Measurements from ENCODE around the gene FGFBP2.

Gene FGFBP2

DNA sequence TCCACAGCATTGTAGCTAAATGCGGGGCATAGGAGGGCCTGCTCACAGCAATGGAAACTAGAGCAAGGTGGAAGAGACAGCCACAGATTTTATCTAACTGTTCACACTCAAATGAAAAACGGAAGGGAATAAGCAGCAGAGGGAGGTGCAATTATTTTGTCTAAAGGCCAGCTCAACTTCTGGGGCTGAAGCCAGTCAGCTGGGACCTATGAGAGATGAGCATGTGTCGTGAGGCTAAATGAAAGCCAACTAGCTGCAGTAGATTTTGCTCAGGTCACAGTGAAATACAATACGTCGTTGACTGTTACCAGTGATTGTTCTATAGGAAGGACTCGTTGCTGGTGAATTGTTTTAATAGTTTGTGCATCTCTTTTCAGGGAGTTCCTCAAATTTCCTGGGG is 26.4 kb upstream of the FGFBP2 start:
- no peaks in the 10 kb centered on the region for H3K27me3 ChIP-seq (replicated peaks in 2 of 5; ENCODE audit: control insufficient read depth in 4 of 5, insufficient read depth in 5 of 5, low read length in 4 of 5)
- no peak for DNase-seq
- no peak overlapping the region for H3K4me3 ChIP-seq (ENCODE audit: control insufficient read depth in 1 of 7, extremely low read depth in 1 of 7, insufficient read depth in 4 of 7, low read depth in 2 of 7, low read length in 6 of 7)
- no peak overlapping the region for H3K27ac ChIP-seq (ENCODE audit: insufficient read depth in 1 of 2, low read depth in 1 of 2, low read length in 2 of 2, poor library complexity in 1 of 2, severe bottlenecking in 2 of 2)
- CTCF ChIA-PET: interaction anchor here (0.7 to 2.6 kb wide), 7 partner anchors 9 to 184 kb away, joined by 3 to 12 read pairs (median 3); no protein-coding TSS in a partner anchor
- H3K9me3 ChIP-seq (ENCODE audit: control extremely low read depth in 1 of 5, control insufficient read depth in 4 of 5, insufficient read depth in 2 of 5, low read depth in 1 of 5, low read length in 4 of 5): no peaks in the 10 kb centered on the region
- H3K36me3 ChIP-seq (ENCODE audit: control insufficient read depth in 4 of 4, insufficient read depth in 4 of 4, low read length in 3 of 4): peaks cover 26 to 88% (median 63%) of the 10 kb centered on the region in 4 experiments
- POLR2A ChIA-PET: no interaction called here
- 84% methylated on average over 2 of the region's 6 CpGs for WGBS (ENCODE audit: insufficient coverage)
- peaks cover 0 to 10% (median 7%) of the 10 kb centered on the region in 4 experiments for H3K4me1 ChIP-seq (ENCODE audit: control extremely low read depth in 1 of 4, control insufficient read depth in 4 of 4, insufficient read depth in 4 of 4, low read length in 3 of 4)

DNA sequence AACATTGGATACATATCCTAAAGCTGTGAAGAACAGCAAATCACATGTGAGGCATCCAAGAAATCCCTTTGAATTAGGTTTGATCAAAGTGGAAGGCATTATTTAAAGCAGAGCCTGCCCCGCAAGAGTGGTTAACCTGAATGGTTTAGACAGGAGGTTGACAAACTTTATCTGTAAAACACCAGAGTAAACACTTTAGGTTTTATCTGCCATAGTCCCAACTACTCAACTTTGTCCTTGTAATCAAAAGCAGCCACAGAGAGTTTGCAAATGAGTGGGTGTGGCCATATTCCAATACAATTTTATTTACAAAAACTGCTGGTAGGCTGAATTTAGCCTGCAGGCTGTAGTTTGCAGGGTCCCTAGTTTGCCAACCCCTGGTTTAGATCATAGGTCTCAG is 25.2 kb upstream of the FGFBP2 start:
- ChIA-PET CTCF (interaction anchor here (0.7 to 2.2 kb wide), 4 partner anchors 106 to 277 kb away, joined by 3 to 7 read pairs (median 3); no protein-coding TSS in a partner anchor), POLR2A (interaction anchor here (0.5 kb wide), 1 partner anchor 34 kb away, joined by 4 read pairs; no protein-coding TSS in a partner anchor)
- DNase-seq: peak in 1 of 3 donors; percentile 7
- H3K36me3 ChIP-seq (ENCODE audit: control insufficient read depth in 4 of 4, insufficient read depth in 4 of 4, low read length in 3 of 4): peaks cover 21 to 88% (median 59%) of the 10 kb centered on the region in 4 experiments
- H3K9me3 ChIP-seq (ENCODE audit: control extremely low read depth in 1 of 5, control insufficient read depth in 4 of 5, insufficient read depth in 2 of 5, low read depth in 1 of 5, low read length in 4 of 5): no peaks in the 10 kb centered on the region
- H3K27me3 ChIP-seq (replicated peaks in 2 of 5; ENCODE audit: control insufficient read depth in 4 of 5, insufficient read depth in 5 of 5, low read length in 4 of 5): no peaks in the 10 kb centered on the region
- no peak overlapping the region for H3K4me3 ChIP-seq (ENCODE audit: control insufficient read depth in 1 of 7, extremely low read depth in 1 of 7, insufficient read depth in 4 of 7, low read depth in 2 of 7, low read length in 6 of 7)
- no peak overlapping the region for H3K27ac ChIP-seq (ENCODE audit: insufficient read depth in 1 of 2, low read depth in 1 of 2, low read length in 2 of 2, poor library complexity in 1 of 2, severe bottlenecking in 2 of 2)
- WGBS (ENCODE audit: insufficient coverage): no CpG with 5 or more reads among the region's 1 CpG
- H3K4me1 ChIP-seq (ENCODE audit: control extremely low read depth in 1 of 4, control insufficient read depth in 4 of 4, insufficient read depth in 4 of 4, low read length in 3 of 4): peaks cover 0 to 10% (median 7%) of the 10 kb centered on the region in 4 experiments

DNA sequence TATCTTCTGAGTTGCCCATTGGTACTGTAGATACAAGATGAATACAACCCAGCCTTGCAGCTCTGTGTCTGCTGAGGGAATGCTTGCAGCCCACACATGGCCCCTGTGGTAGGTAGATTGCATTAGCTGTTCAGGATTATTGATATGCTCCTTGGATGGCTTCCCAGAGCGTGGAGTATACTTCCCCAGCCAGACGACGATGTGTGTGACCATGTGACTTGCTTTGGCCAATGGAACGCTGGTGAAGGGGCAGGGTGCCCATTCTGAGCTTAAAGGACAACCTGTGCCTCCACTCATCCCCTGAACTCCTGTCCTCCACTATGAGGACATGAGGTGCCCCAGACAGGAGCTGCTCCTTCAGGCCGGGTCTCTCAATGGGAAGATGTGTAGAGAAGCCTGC is 23.9 kb upstream of the FGFBP2 start:
- POLR2A ChIA-PET: no interaction called here
- Histone ChIP-seq H3K27me3 (replicated peaks in 2 of 5; ENCODE audit: control insufficient read depth in 4 of 5, insufficient read depth in 5 of 5, low read length in 4 of 5) (no peaks in the 10 kb centered on the region), H3K4me1 (ENCODE audit: control extremely low read depth in 1 of 4, control insufficient read depth in 4 of 4, insufficient read depth in 4 of 4, low read length in 3 of 4) (peaks cover 0 to 1% (median 0%) of the 10 kb centered on the region in 4 experiments), H3K9me3 (ENCODE audit: control extremely low read depth in 1 of 5, control insufficient read depth in 4 of 5, insufficient read depth in 2 of 5, low read depth in 1 of 5, low read length in 4 of 5) (no peaks in the 10 kb centered on the region), H3K27ac (ENCODE audit: insufficient read depth in 1 of 2, low read depth in 1 of 2, low read length in 2 of 2, poor library complexity in 1 of 2, severe bottlenecking in 2 of 2) (no peak overlapping the region), H3K4me3 (ENCODE audit: control insufficient read depth in 1 of 7, extremely low read depth in 1 of 7, insufficient read depth in 4 of 7, low read depth in 2 of 7, low read length in 6 of 7) (no peak overlapping the region), H3K36me3 (ENCODE audit: control insufficient read depth in 4 of 4, insufficient read depth in 4 of 4, low read length in 3 of 4) (peaks cover 23 to 94% (median 66%) of the 10 kb centered on the region in 4 experiments)
- CTCF ChIA-PET: interaction anchor here (1.0 to 2.2 kb wide), 4 partner anchors 12 to 181 kb away, joined by 3 to 7 read pairs (median 4); no protein-coding TSS in a partner anchor
- 65% methylated on average over 4 of the region's 5 CpGs for WGBS (ENCODE audit: insufficient coverage)
- DNase-seq: no peak

DNA sequence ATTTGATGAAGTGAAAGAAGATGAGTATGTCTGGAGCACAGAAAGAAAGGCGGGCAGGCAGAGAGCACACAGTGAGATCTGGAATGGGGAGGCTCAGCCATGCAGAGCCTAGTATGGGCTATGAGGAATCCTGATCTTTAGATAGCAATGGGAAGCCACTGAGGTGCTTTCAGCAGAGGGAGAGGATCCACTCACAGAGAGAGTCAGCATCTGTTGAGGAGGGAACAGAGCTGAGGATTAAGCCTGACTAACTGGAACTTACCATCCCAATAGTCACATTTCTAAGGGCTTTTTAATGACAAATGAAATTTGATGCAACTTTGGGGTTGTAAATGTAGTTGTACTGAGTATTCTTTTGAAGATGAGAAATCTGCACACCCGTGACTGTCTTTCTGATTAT is 20.6 kb upstream of the FGFBP2 start:
- Histone ChIP-seq H3K27ac (ENCODE audit: insufficient read depth in 1 of 2, low read depth in 1 of 2, low read length in 2 of 2, poor library complexity in 1 of 2, severe bottlenecking in 2 of 2) (no peak overlapping the region), H3K4me3 (ENCODE audit: control insufficient read depth in 1 of 7, extremely low read depth in 1 of 7, insufficient read depth in 4 of 7, low read depth in 2 of 7, low read length in 6 of 7) (no peak overlapping the region), H3K4me1 (ENCODE audit: control extremely low read depth in 1 of 4, control insufficient read depth in 4 of 4, insufficient read depth in 4 of 4, low read length in 3 of 4) (no peaks in the 10 kb centered on the region), H3K27me3 (replicated peaks in 2 of 5; ENCODE audit: control insufficient read depth in 4 of 5, insufficient read depth in 5 of 5, low read length in 4 of 5) (no peaks in the 10 kb centered on the region), H3K9me3 (ENCODE audit: control extremely low read depth in 1 of 5, control insufficient read depth in 4 of 5, insufficient read depth in 2 of 5, low read depth in 1 of 5, low read length in 4 of 5) (no peaks in the 10 kb centered on the region), H3K36me3 (ENCODE audit: control insufficient read depth in 4 of 4, insufficient read depth in 4 of 4, low read length in 3 of 4) (peaks cover 19 to 91% (median 59%) of the 10 kb centered on the region in 4 experiments)
- POLR2A ChIA-PET: no interaction called here
- DNase-seq: no peak
- 100% methylated on average over 1 of the region's 2 CpGs for WGBS (ENCODE audit: insufficient coverage)
- CTCF ChIA-PET: interaction anchor here (0.8 to 1.2 kb wide), 3 partner anchors 17 to 176 kb away, joined by 3 read pairs; no protein-coding TSS in a partner anchor

DNA sequence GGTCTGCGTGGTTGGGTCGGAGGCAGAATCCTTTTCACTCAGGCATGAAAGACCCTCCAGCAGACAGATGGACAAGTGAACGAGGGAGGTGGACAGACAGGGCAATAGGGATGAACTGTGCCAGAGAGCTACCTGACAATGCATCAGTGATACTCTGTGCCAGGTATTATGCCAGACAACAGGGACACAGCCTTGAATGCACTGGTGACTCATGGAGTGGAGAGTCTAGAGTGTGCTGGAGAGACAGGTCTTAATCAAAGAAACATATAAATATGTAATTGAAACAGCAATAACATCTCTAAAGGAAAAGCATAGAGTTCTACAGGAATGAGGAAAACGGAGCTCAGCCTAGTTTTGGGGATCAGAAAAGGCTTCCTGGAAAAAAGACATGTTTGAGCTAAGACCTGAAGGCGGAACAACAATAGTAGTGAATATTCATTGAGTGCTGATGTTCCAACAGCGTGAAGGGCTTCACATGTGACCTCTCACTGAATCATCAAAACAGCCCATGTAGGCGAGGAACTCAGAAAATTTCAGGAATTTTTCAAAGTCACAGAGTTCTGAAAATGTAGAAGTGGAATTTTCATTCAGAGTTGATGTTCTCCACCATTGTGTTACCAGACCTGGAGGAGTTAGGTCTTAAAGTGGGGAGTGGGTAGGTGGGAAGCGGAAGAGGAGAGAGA is 20.0 kb upstream of the FGFBP2 start:
- no peak for DNase-seq
- H3K27ac ChIP-seq (ENCODE audit: insufficient read depth in 1 of 2, low read depth in 1 of 2, low read length in 2 of 2, poor library complexity in 1 of 2, severe bottlenecking in 2 of 2): no peak overlapping the region
- CTCF ChIA-PET: interaction anchor here (1.2 kb wide), 1 partner anchor 21 kb away, joined by 3 read pairs; no protein-coding TSS in a partner anchor
- WGBS (ENCODE audit: insufficient coverage): 97% methylated on average over 7 of the region's 8 CpGs
- H3K27me3 ChIP-seq (replicated peaks in 2 of 5; ENCODE audit: control insufficient read depth in 4 of 5, insufficient read depth in 5 of 5, low read length in 4 of 5): no peaks in the 10 kb centered on the region
- H3K4me1 ChIP-seq (ENCODE audit: control extremely low read depth in 1 of 4, control insufficient read depth in 4 of 4, insufficient read depth in 4 of 4, low read length in 3 of 4): no peaks in the 10 kb centered on the region
- no peak overlapping the region for H3K4me3 ChIP-seq (ENCODE audit: control insufficient read depth in 1 of 7, extremely low read depth in 1 of 7, insufficient read depth in 4 of 7, low read depth in 2 of 7, low read length in 6 of 7)
- POLR2A ChIA-PET: no interaction called here
- no peaks in the 10 kb centered on the region for H3K9me3 ChIP-seq (ENCODE audit: control extremely low read depth in 1 of 5, control insufficient read depth in 4 of 5, insufficient read depth in 2 of 5, low read depth in 1 of 5, low read length in 4 of 5)
- peaks cover 19 to 91% (median 58%) of the 10 kb centered on the region in 4 experiments for H3K36me3 ChIP-seq (ENCODE audit: control insufficient read depth in 4 of 4, insufficient read depth in 4 of 4, low read length in 3 of 4)

DNA sequence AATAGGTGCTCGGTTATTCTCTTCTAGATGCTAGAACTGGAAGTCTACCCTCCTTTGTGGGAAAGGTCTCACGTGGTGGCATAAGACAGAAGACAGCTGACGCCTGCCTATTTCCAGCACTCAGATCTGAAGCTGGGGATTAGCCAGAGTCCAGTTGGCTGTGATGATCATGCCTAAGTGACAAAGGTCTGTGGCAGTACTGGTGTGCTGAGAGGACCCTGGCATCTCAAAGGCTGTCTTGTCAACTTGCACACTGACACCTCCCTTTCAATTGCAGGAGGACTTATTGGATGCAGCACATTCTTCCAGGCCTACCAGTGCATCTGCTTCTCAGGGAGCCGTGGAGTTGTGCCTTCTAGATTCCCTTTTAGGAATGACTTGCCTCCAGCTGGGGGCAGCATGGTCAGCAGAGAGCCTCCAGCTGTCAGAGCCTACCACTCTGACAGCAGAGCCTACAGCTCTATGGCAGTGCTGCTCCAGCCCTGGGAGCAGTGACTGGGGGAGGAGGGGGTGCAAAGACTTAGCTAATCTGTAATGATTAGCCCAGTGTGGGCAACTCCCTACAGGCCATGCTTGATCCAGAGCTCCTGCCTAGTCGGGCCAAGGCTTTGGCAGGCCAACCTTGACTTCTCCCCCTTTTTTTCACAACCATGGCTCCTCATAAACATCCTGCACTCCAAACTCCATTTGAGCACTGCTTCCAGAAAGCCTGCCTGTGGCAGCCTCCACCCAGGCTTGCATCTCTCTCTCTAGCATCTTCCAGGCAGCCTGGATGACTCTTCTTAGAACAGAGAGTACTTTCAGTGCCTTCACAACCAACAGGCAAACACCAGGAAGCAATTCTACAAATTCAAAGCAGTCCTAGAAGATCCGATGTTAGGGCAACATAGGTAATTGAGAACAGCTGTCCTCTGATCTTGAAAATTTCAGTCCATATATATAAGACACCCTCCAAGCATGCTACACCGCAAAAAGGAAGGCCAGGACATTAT is 13.8 kb upstream of the FGFBP2 start:
- Histone ChIP-seq H3K36me3 (ENCODE audit: control insufficient read depth in 4 of 4, insufficient read depth in 4 of 4, low read length in 3 of 4) (peaks cover 15 to 87% (median 55%) of the 10 kb centered on the region in 4 experiments), H3K4me3 (ENCODE audit: control insufficient read depth in 1 of 7, extremely low read depth in 1 of 7, insufficient read depth in 4 of 7, low read depth in 2 of 7, low read length in 6 of 7) (no peak overlapping the region), H3K9me3 (ENCODE audit: control extremely low read depth in 1 of 5, control insufficient read depth in 4 of 5, insufficient read depth in 2 of 5, low read depth in 1 of 5, low read length in 4 of 5) (no peaks in the 10 kb centered on the region), H3K27ac (ENCODE audit: insufficient read depth in 1 of 2, low read depth in 1 of 2, low read length in 2 of 2, poor library complexity in 1 of 2, severe bottlenecking in 2 of 2) (no peak overlapping the region), H3K4me1 (ENCODE audit: control extremely low read depth in 1 of 4, control insufficient read depth in 4 of 4, insufficient read depth in 4 of 4, low read length in 3 of 4) (no peaks in the 10 kb centered on the region), H3K27me3 (replicated peaks in 2 of 5; ENCODE audit: control insufficient read depth in 4 of 5, insufficient read depth in 5 of 5, low read length in 4 of 5) (no peaks in the 10 kb centered on the region)
- CTCF ChIA-PET: interaction anchor here (0.8 to 2.2 kb wide), 8 partner anchors 11 to 29 kb away, joined by 3 to 14 read pairs (median 3); no protein-coding TSS in a partner anchor
- 100% methylated on average over 6 of the region's 7 CpGs for WGBS (ENCODE audit: insufficient coverage)
- no peak for DNase-seq
- POLR2A ChIA-PET: interaction anchor here (0.6 kb wide), 1 partner anchor 12 kb away, joined by 3 read pairs; no protein-coding TSS in a partner anchor
